ENCODE measurements around the gene OSBP2.

- TF ChIP-seq POLR2AphosphoS5 (IDR thresholded peaks at IDR 0.05; ENCODE audit: borderline replicate concordance, low read depth, low read length) (no peak), EZH2 (IDR thresholded peaks at IDR 0.05) (no peak), FOXP2 (optimal IDR thresholded peaks at IDR 0.05; ENCODE audit: control extremely low read depth, extremely low read length, insufficient read depth) (no peak)
Observed at GRCh38 chr22:30918761-30919160, 224.1 kb downstream of the OSBP2 start.
